Stimulated activated naive CD4-positive, alpha-beta T cell treated with Interleukin-2 at 50 U/mL for 16 hours (primary cell): ENCODE results near the gene G3BP1.
A peak's percentile ranks its signal among the peaks of the same experiment; 100 is the strongest.
"Not testable (repeated sequence)": the region's sequence is repeated elsewhere in the genome, so short reads cannot be mapped to it uniquely, and the experiment has no call there.

Experiments used
- DNase-seq: peaks from one replicate; lab custom pipeline; 2025; lab: John Stamatoyannopoulos, UW

The G3BP1 gene

DNA sequence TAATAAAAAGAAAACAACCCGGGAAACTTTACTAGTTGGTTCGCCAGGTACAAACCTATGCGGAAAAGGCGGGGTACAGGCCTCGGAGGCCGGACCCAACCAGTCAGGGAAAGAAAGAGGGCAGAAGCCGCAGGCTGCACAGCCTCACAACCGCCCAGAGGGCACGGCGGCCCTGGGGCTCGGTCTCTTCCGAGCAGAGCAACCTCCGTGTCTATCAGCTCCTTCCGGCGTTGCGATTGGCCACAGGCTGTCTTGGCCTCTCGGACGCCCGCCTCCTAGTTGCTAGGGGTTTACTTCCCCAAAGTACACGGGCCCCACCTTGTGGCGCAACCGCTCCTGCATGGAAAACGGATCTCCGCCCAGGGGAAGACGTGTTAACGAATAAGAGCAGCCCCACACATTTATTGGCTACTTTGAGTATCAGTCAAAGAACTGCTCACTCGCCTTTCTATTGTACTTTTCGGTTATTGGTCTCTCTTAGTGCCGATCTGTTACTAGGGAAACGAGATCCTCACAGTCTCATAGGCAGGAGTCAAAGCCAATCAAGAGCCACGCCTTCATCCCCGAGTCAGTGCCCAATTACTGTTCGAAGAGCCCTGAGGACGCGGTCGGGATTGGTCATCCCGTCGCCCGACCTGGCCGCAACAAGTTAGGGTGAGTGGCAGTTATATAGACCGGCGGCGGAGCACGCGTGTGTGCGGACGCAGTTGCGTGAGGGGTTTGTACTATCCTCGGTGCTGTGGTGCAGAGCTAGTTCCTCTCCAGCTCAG, at the start of gene G3BP1:
Gene G3BP1 (plus strand): TSS at position 696 of the 770 bp plus-strand sequence. CDS start 14,667 bp downstream, outside the sequence.
- peak; percentile 99 for DNase-seq

DNA sequence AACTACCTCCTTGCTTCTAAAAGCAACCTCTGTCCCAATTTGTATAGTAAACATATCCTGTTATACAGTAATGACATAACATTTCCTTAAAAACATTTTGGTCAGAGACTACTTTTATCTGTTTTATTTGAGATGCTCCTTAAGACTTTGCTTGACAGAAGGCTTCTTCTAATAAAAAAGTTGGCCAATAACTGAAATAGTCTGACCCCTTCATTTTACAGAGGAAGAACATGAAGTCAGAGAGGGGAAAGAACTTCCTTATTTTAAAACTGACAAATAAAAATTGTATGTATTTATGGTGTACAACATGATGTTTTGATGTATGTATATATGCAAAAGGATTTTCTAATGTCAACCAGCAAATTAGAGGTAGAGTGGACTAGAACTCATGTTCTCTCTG, 49.2 kb upstream of the G3BP1 start:
- no peak for DNase-seq

DNA sequence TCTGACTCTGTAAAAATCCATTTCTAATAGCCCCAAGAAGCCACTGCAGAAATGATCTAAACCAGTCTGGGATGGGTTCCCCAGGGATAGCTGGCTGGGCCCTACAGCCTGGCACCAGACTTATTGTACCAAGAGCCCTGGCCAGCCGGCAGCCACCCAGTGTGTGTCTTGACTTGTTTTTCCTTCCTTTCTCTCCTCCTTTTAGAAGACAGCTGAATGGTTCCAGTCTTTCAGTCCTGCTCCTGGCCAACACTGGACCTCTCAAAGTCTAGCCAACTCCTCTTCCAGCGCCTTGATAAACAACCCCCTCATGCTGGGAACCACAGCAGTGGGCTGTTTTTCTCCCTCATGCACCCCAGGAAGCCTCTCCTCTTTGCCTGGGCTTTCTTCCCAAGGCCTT, 47.4 kb upstream of the G3BP1 start:
- no peak for DNase-seq

DNA sequence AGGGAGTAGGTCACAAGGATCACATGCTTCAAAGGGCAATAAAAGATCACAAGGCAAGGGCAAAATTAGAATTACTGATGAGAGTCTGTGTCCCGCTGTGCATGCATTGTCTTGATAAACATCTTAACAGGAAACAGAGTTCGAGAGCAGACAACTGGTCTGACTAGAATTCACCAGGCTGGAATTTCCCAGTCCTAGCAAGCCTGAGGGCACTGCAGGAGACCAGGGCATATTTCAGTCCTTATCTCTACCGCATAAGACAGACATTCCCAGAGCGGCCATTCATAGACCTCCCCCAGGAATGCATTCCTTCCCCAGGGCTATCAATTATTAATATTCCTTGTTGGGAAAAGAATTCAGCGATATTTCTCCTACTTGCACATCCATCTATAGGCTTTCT, 42.2 kb upstream of the G3BP1 start:
- DNase-seq, result not testable (repeated sequence)

DNA sequence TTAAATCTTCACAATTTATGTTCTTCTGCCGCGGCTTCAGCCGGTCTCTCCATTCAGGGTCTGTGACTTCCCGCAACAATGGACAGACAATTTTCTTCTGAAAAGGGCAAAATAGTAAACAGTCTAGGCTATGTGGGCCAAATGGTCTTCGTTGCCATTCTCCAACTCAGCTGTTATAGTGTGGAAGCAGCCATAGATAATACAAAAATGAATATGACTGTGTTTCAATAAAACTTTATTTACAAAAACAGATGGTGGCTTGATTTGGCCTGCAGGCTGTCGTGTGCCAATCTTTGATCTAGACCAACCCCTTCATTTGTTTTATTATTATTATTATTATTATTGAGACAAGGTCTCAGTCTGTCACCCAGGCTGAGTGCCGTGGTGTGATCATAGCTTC, 41.4 kb upstream of the G3BP1 start:
- no peak for DNase-seq

DNA sequence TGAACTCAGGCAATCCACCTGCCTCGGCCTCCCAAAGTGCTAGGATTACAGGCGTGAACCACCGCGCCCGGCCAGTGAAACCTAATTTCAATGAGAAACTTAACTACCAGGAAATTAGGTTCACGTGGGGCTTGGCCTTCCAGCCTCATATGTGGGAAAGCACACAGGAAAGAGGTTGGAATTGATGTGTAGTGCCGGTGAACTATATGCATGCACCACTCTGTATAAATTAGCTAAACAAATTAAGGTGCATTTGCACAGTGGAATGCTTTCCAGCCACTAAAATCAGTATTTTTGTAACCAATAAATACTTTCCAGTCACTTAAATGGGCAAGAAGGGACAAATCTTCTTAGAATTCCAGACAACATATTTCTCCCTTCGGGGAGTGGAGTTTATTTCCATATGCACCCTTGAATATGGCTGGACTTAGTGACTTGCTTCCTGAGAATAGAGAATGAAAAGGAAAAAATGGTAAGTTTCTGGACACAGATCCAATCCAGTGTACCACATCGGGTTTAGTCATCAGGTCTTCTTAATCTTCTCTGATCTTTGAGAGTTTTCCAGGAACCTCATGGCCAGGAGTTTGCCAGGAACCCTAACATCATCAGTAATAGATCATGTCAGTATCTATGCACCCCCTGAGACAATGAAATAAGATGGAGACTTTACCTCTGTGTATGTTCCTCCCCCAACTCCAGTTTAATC, 38.2 kb upstream of the G3BP1 start:
- no peak for DNase-seq

DNA sequence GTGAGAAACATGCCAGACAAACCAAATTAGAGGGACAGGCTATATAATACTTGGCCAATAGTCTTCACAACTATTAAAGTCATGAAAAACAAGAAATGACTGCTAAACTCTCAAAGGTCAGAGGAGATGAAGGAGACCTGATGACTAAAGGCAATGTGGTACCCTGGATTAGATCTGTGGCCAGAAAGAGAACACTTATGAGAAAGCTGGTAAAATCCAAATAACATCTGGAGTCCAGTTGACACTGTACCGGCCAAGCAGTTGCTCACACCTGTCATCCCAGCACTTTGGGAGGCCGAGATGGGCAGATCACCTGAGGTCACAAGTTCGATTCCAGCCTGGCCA, 37.7 kb upstream of the G3BP1 start:
- DNase-seq, result no peak

DNA sequence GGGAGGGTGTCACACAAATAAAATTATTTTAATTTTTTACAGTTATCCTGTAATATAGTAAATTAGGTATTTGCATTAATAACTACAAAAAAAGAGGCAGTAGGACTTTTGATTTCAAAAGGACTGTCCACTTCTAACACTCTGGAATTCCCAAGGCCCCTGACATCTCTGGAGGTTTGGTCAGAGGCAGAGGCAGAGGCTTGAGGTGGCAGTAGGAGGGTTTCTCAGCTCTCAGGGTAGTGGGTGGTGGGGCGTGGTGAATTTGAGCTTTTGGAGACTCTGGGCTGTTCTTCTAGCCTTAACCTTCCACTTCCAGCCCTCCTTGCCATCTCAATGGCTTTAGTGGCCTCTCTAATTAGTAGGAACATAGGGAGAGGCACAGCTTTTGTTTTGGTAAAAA, 36.1 kb upstream of the G3BP1 start:
- DNase-seq, result no peak

DNA sequence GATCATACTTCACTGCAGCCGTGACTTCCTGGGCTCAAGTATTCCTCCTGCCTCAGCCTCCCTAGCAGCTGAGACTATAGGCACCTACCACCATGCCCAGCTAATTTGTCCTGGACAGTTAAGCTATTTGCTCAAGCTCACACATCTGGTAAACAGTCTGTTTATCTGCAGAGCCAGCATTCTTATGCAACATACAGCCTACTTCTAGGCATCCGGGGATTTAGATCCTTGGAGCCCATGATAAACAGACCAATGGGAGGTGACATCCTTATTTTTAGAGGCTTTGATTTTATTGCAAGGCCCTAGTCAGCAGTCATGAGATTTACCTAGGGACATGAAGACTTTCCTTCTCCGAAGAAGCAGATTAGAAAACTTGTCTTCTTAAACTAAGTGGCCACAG, 34.3 kb upstream of the G3BP1 start:
- DNase-seq, result no peak

DNA sequence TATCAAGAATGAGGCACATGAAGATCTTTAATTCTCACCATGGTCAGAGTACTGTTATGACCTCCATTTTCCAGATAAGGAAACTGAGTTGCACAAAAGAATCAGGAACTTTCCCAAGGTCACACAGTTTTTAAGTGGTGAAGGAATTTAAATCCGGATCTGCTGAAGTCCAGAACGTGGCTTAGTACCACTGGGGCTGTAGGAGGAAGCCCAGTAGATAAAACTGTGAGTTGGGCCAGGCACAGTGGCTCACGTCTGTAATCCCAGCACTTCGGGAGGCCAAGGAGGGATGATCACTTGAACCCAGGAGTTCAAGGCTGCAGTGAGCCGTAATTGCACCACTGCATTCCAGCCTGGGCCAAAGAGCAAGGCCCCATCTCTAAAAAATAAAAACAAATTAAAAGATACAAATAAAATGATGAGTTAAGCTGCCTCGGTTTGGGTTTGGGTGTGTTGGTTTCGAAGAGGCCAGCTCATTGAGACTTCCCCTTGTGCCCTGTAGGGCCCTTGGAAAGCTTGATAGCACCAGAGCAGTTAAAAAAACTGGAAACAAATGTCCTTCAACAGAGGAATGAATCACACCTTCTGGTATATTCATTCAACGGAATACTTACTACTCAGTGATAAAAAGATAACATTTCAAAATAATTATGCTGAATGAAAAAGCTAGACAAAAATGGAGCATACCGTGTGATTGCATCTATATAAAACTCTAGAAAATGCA, 33.5 kb upstream of the G3BP1 start:
- no peak for DNase-seq

DNA sequence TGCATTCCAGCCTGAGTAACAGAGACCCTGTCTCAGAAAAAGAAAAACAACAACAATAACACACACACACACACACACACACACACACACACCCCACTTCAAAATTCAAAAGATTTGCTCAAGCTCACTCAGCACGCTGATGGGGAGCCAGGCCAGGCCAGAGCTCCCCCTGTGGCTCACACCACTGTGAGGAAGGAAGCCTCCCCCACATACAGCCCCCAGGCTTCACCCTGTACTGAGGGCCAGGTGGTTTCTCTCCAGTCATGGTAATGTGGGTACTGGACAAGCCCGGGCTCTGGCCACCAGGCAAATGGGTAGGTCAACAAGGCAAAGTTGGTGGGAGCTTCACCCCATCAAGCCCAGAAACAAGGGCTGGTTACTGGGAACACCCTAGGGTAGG, 32.4 kb upstream of the G3BP1 start:
- DNase-seq, result no peak

DNA sequence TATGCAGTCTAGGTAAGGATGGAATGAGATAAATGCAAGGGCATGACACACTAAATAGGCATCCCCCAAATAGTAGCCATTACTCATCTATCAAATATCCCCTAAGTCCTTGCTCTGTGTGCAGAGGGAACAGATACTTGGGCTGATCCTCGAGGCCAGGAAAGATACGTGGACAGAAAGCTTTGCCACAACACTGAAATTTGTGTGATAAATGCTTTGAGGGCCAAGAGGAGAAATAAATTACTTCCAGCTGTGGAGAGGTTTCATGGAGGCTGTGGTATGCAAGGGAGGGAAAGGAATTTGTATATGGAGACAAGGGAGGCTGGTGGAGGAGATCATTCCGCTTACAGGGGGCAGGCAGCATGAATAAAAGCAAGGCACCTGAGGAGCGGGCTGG, 31.8 kb upstream of the G3BP1 start:
- no peak for DNase-seq

DNA sequence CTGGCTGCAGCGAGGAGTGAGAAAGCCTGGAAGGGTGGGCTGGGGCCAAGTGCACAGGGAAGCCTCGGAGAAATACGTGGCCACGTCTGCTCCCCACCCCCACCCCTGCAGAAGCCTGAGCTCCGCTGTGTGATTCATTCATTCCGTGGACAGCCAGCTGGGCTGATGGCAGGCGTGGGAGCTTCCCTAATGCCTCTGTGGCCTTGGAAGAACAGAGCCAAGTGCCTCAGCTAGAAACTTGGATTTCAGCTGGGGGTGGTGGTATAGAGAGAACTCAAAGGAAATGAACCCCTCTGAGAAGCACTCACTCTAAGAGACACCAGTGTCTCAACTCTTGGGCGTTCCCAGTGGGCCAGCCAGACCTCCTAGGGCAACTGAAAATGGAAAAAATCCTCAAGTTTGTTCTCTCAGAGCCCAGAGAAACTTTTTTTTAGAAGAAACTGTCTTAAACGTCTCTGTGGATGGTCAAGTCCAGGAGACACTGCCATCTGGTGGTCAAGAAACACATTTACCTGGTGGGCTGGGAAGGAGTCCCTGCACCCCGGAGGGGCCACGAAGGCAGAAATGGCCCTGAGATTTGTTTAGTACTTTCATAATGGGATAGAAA, 31.3 kb upstream of the G3BP1 start:
- peak; percentile 22 for DNase-seq

DNA sequence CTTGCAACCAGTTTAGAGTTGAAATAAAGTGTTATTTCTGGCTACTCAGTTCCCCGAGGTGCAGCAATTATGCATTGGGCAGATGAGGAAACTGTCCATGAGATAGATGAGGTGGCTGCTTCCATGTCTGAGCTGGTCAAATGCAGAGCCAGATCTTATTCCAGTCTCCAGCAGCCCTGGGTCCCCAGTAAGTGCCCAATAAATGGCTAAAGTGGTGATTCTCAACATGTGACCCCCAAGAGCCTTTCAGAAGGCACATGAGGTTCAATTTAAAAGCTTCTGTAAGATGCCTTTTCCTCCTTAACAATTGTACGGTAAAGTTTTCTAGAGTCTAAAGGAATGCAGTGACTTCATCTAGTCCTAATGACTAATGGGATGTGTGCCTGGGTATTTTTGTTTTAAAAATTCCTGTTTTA, 30.8 kb upstream of the G3BP1 start:
- DNase-seq, result no peak

DNA sequence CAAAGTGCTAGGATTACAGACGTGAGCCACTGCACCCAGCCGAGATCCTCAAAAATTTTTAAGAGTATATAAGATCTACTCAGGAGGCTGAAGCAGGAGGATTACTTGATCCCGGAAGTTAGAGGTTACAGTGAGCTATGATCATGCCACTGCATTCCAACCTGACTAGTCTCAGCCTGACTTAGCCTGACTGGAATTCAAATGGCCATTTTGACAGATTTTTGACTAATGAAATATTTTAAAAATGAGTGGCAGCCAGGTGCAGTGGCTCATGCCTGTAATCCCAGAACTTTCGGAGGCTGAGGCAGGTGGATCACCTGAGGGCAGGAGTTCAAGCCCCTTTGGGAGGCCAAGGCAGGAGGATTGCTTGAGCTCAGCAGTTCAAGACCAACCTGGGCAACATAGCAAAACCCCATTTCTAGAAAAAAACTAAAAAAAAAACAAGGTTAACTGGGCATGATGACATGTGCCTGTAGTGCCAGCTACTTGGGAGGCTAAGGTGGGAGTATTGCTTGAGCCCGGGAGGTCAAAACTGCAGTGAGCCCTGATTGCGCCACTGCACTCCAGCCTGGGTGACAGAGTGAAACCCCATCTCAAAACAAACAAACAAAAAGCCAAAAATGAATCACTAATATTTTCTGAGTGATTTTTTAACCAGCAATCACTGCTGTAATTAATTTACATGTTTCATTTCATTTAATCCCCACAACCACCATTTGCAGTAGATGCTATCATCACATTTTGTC, 29.9 kb upstream of the G3BP1 start:
- DNase-seq, result no peak

DNA sequence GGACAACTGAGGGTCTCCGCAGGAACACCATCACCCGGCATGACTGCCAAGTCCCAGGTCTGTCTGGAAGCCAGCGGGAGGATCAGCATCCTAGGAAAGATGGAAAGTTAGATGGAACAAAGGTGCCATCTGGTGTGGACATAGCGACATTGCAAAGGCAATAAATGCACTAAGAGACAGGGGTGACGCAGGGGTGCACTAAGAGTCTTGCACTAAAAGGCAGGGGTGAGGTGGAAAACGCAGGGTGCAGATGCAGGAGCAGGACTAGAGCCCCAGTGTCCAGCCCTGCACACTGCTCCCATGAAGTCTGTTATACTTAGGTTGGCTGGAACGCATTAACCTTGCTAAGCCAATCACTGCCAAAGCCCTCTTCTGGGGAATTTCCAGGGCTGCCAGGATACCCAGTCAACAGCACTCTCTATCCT, 28.9 kb upstream of the G3BP1 start:
- DNase-seq, result no peak

DNA sequence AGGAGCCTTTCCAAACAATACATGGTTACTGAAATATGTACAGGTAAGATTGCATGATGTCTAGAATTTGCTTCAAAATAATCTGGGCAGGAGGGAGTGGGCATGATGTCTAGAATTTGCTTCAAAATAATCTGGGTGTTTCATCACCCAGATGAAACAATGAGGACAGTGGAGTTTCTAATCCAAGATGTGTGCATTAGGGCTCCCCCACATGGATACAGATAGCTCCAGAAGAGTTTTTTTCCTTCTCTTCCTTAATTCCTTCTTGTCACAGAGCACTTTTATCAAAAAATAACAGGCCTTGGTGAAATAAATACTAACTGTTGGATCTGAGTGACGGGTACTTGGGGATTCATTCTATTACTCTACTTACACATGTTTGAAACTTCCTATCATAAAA, 28.2 kb upstream of the G3BP1 start:
- DNase-seq, result no peak

DNA sequence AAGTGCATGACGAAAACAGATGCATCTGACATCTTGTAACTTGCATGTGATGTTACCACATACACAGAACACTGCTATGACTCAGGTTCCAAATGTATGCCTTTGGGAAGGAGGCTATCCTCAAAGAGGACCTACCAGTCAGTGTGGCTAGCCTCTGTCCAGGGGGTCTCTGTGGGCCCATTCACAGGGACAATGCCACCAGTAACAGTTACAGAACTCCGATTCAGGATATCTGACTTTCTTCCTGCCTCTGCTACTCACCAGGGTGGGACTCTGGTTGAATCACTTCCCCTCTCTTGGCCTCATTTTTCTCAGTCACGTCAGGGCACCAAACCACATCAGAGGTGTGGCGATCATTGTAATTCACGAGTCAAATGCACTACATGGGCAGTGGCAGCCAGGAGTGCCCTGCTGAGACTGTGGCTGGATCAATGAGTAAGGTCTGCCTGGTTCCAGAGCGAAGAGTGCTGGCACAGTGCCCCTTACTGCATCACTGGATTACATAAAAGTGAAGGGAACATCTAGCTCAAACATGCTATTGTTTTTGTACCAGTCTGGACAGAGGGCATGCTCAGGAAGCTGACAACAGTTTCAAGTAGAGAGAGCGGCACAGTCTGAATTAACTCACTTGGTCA, 26.6 kb upstream of the G3BP1 start:
- DNase-seq, result peak; percentile 12

DNA sequence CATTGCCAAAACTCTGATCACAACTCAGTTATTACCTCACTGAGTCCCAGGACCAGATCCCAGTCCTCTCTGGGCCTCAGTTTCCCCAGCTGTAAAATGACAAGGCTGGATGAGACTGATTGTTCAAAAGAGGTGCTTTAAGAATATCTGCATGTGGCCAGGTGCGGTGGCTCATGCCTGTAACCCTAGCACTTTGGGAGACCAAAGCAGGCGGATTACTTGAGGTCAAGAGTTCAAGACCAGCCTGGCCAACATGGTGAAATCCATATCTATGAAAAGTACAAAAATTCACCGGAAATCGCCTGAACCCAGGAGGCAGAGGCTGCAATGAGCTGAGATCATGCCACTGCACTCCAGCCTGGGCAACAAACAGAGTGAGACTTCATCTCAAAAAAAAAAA, 21.6 kb upstream of the G3BP1 start:
- no peak for DNase-seq

DNA sequence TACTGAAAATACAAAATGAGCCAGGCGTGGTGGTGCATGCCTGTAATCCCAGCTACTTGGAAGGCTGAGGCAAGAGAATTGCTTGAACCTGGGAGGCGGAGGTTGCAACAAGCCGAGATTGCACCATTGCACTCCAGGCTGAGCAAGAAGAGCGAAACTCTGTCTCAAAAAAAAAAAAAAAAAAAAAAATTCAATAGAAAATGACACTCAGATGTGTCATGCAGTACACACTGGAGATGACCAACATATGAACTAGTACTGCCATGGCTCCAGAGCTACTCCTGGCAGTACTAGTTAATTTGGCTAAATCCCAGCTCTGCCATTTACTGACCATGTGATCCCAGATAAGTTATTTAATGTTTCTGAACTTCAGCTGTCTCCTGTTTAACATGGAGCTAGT, 20.7 kb upstream of the G3BP1 start:
- no peak for DNase-seq

DNA sequence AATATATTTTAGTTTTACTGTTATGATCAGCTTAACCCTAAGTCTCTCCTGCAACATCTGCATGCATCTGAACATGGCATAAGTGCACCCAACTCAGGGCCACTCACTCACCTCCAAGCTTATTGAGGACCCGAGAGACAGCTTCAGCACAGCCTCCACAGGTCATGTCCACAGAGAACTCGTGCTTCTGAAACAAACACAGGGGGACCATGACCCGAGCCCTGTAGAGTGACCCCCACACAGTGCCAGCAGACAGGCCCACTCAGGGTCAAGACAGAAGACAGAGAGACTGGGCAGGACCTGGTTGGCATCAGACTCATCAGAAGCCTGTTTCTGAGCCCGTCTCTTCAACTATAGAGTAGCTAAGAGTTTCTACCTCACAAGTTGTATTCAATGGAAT, 20.2 kb upstream of the G3BP1 start:
- no peak for DNase-seq

DNA sequence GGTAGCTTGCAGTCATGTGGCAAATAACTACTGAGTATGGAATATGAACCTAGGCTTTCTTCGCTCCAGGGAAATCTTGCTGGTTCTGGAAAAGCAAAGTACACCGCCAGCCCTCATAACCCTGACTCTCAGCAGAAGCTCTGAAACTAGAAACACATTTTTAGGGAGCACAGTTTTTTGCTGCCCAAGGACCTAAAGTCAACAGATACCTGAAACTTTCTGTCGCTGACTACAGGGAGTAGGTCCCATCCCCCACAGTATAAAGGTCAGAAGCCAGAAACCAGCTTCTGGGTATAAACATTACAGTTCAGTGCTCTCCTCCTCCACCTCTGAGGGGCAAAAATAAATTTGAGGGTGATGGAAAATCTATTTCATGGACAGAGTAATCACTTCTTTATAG, 16.4 kb upstream of the G3BP1 start:
- DNase-seq, result no peak
